Daoy (cell line): Measurements from ENCODE around the gene OR4A15. TPM values are rescaled to one million over a fixed set of nuclear protein-coding genes. Genes with fewer than 3 reads are reported as not detected.

Experiments used
- DNase-seq: peaks from one replicate; pipeline ENCODE4 v3.0.0-alpha.2; 2015; ENCODE audit warnings: low read depth
- total RNA-seq: library from RNA; depleted of rRNA; stranded (reverse); fragments of >200 nt; shearing (Covaris generic); gene quantifications from 2 replicates; pipeline ENCODE4 v1.2.3, GENCODE V29; 2014; rRNA removed

Gene OR4A15
- total RNA-seq: not detected in 2 replicates

GRCh38 chr11:55367674-55368073 is at the start of gene OR4A15:
TSS of gene OR4A15 (plus strand) at chr11:55367974. CDS start at chr11:55367974, 0 bp downstream.
- no peak for DNase-seq

- no peak for DNase-seq
Observed at GRCh38 chr11:55324500-55324899, 43.3 kb upstream of the OR4A15 start.

DNA sequence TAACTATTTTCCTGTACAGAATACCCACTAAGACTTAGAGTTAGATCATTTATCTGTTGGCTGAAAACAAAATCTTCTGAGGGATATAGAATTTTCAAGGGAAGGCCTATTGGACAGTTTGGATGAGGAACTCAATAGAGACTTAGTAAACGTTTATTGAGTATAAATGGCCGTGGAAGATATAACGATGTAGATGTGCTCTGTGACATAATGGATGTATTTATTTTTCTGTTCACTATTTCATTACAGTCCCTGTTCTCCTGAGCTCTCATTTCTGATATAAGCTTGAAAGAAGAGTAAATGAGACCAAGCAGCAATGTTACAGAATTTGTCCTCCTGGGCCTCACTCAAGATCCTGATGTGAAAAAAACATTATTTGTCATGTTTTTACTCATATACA is 24.9 kb upstream of the OR4A15 start, which contains the start of gene OR4A16:
Gene OR4A16 (plus strand): TSS at position 301 of the 400 bp plus-strand sequence. CDS start 0 bp downstream, at position 301.
- DNase-seq: no peak

DNA sequence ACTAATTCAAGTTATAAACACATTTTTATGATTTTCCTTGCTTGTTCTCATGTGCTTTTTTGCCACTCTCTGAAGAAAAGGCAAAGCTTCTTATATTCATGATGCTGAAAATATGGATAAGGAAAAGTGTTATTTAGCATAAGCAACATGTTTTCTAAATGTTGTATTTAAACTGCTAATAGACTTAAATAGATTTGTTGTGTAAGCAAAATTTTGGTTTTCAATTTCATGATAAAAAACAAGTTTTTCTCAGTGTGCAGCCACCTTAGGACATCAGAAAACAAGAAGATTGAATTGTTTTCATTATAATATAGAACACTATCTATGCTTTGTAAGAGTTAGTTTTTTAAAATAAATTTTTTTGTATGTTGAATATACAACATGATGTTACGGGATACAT is 22.5 kb upstream of the OR4A15 start:
- DNase-seq: no peak

DNA sequence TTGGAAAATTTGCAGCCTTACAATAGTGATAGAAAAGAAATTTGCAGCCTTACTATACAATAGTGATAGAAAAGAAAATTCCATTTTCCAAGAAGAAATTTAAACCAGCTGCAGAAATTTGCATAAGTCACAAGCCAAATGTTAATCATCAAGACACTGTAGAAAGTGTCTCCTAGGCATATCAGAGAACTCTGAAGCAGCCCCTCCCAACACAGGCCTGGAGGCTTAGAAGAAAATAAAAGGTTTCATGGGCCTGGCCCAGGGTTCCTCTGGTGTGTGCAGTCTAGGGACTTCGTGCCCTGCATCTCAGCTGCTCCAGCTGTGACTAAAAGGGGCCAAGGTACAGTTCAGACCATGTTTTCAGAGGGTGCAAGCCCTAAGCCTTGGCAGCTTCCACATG is 18.7 kb upstream of the OR4A15 start:
- DNase-seq: no peak

- DNase-seq: no peak
Observed at GRCh38 chr11:55357560-55358184, 10.1 kb upstream of the OR4A15 start.

GRCh38 chr11:55401011-55401410 is 33.2 kb downstream of the OR4A15 start:
- DNase-seq: no peak

Other genes with a start within 250 kb of the OR4A15 start
- not detected in 2 replicates for gene TRIM48, start 105.8 kb upstream of the OR4A15 start, total RNA-seq
- not detected in 2 replicates for gene OR4A16, start 24.8 kb upstream of the OR4A15 start, total RNA-seq
- gene OR4C15, start 186.5 kb downstream of the OR4A15 start, total RNA-seq: not detected in 2 replicates
- gene OR4C16, start 204.2 kb downstream of the OR4A15 start, total RNA-seq: not detected in 2 replicates
- gene OR4C11, start 239.7 kb downstream of the OR4A15 start, total RNA-seq: not detected in 2 replicates